ENCODE measurements around the gene RTP1. TPM values are rescaled to one million over a fixed set of nuclear protein-coding genes. Genes with fewer than 3 reads are reported as not detected.
"Not testable (repeated sequence)": the region's sequence is repeated elsewhere in the genome, so short reads cannot be mapped to it uniquely, and the experiment has no call there.

RTP1 gene
- total RNA-seq, 3 donors from 2014 or later: not detected

- no peak for ATAC-seq
- intact Hi-C loops (cut with DNase I, micrococcal nuclease): no loop called here
Observed at GRCh38 chr3:187228740-187229139, 31.5 kb downstream of the RTP1 start.

GRCh38 chr3:187230011-187230410 is 32.7 kb downstream of the RTP1 start:
- Histone ChIP-seq H3K9me3 (no peaks in the 10 kb centered on the region), H3K4me1 (ENCODE audit: low read depth) (no peaks in the 10 kb centered on the region), H3K36me3 (ENCODE audit: low read depth) (no peaks in the 10 kb centered on the region), H3K4me3 (no peak overlapping the region)
- intact Hi-C loops (cut with DNase I, micrococcal nuclease): no loop called here
- ATAC-seq: no peak
- no peak for TF ChIP-seq CTCF (IDR thresholded peaks at IDR 0.05)
- DNase-seq: no peak

More at GRCh38 chr3:187228740-187229139, 31.5 kb downstream of the RTP1 start:
- no peak for TF ChIP-seq CTCF (IDR thresholded peaks at IDR 0.05)
- Histone ChIP-seq H3K36me3 (ENCODE audit: low read depth) (no peaks in the 10 kb centered on the region), H3K9me3 (no peaks in the 10 kb centered on the region), H3K4me1 (ENCODE audit: low read depth) (no peaks in the 10 kb centered on the region), H3K4me3 (no peak overlapping the region)
- no peak for DNase-seq

GRCh38 chr3:187236962-187237361 is 39.7 kb downstream of the RTP1 start:
- Histone ChIP-seq H3K4me1 (ENCODE audit: low read depth) (no peaks in the 10 kb centered on the region), H3K36me3 (ENCODE audit: low read depth) (no peaks in the 10 kb centered on the region), H3K9me3 (no peaks in the 10 kb centered on the region), H3K4me3 (no peak overlapping the region)
- intact Hi-C loops (cut with DNase I, micrococcal nuclease): no loop called here
- no peak for TF ChIP-seq CTCF (IDR thresholded peaks at IDR 0.05)
- DNase-seq: no peak
- ATAC-seq: no peak

- no peak for TF ChIP-seq CTCF (IDR thresholded peaks at IDR 0.05)
Observed at GRCh38 chr3:187237741-187238140, 40.5 kb downstream of the RTP1 start.

GRCh38 chr3:187238239-187238638 is 41.0 kb downstream of the RTP1 start:
- intact Hi-C loops (cut with DNase I, micrococcal nuclease): no loop called here
- DNase-seq: no peak
- H3K4me1 ChIP-seq (ENCODE audit: low read depth): no peaks in the 10 kb centered on the region
- no peak for ATAC-seq
- H3K36me3 ChIP-seq (ENCODE audit: low read depth): no peaks in the 10 kb centered on the region
- no peak for TF ChIP-seq CTCF (IDR thresholded peaks at IDR 0.05)
- H3K4me3 ChIP-seq: no peak overlapping the region
- H3K9me3 ChIP-seq: no peaks in the 10 kb centered on the region

More at GRCh38 chr3:187237741-187238140, 40.5 kb downstream of the RTP1 start:
- no peak for ATAC-seq
- no peaks in the 10 kb centered on the region for H3K9me3 ChIP-seq
- H3K4me3 ChIP-seq: no peak overlapping the region
- intact Hi-C loops (cut with DNase I, micrococcal nuclease): no loop called here
- H3K36me3 ChIP-seq (ENCODE audit: low read depth): no peaks in the 10 kb centered on the region
- DNase-seq: no peak
- no peaks in the 10 kb centered on the region for H3K4me1 ChIP-seq (ENCODE audit: low read depth)

GRCh38 chr3:187238835-187239234 is 41.5 kb downstream of the RTP1 start:
- H3K4me3 ChIP-seq; intact Hi-C loops (cut with DNase I, micrococcal nuclease); ATAC-seq; H3K9me3 ChIP-seq; H3K36me3 ChIP-seq (ENCODE audit: low read depth); H3K4me1 ChIP-seq (ENCODE audit: low read depth); DNase-seq: not testable (repeated sequence)
